Anterior cingulate cortex (tissue), 58 donors: ENCODE measurements around the gene CECR2.
"Not testable (repeated sequence)": the region's sequence is repeated elsewhere in the genome, so short reads cannot be mapped to it uniquely, and the experiment has no call there.

ENCODE experiments used
- DNase-seq, 58 donors: peaks; one replicate each; lab custom pipeline; 2025; lab: John Stamatoyannopoulos, UW

Gene CECR2

DNA sequence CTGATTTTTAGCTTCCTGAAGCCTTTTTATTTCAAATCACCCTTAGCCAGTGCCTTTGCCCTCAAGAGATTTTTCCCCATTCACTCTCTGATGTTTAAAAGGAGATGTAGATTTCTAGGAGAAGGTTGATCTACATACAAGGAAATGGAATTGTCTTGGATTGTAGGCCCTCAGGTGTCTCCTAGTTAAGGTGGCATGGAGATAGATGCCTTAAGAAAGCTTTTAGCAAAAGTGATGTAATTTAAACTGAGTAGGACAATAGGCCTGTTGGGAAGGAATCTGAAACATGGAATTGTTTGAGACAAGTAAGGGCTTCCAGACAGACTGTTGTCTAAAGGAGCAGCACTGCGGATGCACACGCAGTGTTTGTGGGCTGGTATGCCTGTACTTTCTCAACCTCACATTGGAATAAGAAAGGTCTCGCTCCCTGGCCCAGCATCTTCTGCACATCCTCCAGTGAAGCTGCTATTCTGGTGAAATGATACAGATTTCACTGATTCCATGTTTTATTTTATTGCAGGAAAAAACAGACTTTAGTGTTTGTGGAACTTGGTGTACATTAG lies 124.2 kb downstream of the CECR2 start:
- no peak for DNase-seq

- DNase-seq: no peak
Measured at GRCh38 chr22:17496841-17497240, 127.6 kb downstream of the CECR2 start.

DNA sequence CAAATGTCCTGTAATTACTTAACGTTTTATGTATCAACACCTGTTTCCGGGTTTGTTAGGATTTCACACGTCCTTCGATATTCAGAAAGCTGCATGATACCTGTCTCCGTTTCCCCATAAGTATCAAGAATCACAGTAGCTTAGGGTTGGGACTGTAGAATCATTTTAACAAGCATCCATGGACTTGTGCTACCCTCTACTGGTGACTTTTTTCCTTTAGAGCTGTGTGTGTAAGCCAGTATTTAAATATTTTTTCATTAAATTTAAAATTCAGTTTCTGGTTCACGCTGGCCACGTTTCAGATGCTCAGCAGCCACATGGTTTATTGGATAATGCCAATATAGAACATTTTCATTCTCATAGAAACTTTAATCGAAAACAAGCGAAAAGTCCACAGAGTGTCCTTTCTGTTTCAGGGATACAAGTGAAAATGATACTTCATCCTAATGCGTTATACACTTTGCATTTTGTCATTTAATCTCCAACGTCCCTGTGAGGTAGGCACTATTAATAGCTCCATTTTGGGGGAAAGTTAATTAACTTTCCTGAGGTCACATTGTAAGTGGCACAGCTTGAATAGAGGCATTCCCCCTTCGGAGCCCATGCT lies 132.5 kb downstream of the CECR2 start:
- DNase-seq: peak in 12 of 58 donors; percentile 1 to 52 (median 11)

DNA sequence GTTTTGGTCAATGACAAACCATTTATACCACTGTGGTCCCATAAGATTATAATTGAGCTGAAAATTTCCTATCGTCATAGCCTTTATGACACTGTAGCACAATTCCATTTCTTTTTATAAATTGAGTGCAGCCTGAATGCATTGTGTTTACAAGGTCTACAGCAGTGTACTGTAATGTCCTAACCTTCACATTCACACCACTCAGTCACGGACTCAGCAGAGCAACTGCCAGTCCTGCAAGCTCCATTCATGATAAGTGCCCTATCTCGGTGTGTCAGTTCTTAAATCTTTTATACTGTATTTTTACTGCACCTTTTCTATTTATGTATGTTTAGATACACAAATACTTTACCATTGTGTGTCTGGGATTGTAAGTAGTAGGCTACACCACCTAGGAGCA lies 138.8 kb downstream of the CECR2 start:
- no peak for DNase-seq

GRCh38 chr22:17512960-17513359 lies 143.7 kb downstream of the CECR2 start:
- DNase-seq: no peak

GRCh38 chr22:17513612-17514011 lies 144.4 kb downstream of the CECR2 start:
- no peak for DNase-seq

DNA sequence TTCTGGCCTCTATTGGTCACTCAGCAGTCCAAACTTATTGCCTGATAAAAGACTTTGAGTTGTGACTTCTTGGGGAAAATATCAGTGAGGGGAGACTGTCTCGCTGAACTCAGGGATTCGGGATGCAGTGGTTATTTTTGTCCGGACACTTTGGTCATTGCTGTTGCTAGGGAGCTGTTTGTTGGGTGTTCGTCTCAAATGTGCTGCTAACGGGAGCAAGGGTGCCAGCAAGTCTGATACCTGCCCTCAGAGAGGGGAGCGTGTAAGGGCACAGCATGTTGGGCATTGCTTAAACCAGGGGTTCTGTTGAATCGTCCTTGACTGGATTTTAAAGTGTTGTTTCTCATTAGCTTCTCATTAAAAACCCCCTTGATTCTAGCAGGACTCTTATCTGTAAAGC lies 144.8 kb downstream of the CECR2 start:
- DNase-seq: no peak

DNA sequence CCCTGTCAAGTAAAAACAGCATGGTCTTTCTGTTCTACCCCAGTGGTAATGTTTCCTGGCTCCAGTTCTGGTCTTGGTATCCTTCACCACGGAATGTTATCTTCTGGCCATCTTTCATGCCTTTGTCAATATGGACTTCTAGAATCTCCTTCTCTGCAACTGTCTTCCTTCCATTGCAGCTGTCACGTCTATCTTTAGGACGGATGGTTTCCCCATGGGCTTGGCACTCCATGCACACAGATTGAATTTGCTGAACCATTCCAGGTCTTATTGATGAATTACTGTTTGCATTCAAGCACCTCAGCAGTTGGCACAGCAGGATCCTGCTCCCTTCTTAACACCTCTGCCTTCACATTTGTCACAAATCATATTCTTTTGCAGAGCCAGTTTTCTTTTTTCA lies 149.1 kb downstream of the CECR2 start:
- DNase-seq: no peak

GRCh38 chr22:17521971-17522370 lies 152.7 kb downstream of the CECR2 start:
- DNase-seq: not testable (repeated sequence)

DNA sequence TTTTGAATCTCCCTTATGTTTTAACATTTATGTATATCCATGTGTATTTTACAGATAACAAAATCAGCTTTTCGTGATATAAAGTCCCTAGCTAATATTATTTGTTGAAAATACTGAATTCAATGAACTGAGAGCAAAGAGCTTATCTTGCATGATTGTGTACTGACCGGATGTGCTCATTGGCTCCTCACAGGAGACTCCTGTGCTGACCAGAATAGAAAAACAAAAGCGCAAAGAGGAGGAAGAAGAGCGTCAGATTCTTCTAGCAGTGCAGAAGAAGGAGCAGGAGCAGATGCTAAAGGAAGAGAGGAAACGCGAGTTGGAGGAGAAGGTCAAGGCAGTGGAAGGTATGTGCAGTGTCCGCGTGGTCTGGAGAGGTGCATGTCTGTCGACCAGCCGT lies 154.7 kb downstream of the CECR2 start:
- DNase-seq: no peak

DNA sequence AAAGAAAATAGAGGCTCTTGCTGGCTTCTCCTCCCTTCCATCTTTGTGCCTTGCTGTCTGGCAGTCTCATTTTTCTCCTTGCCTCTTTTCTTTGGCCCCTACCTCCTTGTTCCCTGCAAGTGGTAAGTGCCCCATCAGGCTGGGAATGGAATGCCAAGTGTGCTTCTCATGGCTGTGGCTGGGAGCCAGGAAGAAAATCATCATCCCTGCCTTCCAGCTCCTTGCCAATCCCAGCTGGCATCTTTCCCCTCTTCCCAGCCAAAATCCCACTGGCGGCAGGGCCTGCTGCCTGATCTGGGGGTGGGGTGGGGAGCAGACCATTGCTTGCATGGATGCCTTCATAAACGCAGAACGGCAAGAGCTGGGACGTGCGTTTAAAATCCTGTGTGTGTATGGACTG lies 167.0 kb downstream of the CECR2 start:
- peak in 53 of 58 donors; percentile 11 to 85 (median 58) for DNase-seq

- DNase-seq: no peak
Measured at GRCh38 chr22:17537155-17537554, 167.9 kb downstream of the CECR2 start.

DNA sequence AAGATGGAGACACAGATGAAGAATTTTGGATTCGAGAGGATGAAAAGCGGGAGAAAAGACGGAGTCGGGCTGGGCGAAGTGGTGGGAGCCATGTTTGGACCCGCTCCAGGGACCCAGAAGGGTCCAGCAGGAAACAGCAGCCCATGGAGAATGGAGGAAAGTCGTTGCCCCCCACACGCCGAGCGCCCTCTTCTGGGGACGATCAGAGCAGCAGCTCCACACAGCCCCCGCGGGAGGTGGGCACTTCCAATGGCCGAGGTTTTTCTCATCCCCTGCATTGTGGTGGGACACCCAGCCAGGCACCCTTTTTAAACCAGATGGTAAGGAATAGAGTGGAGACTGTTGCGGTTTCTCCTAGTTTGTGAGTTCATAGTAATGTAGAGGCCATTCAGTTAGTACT lies 171.2 kb downstream of the CECR2 start:
- no peak for DNase-seq

GRCh38 chr22:17541476-17541875 lies 172.2 kb downstream of the CECR2 start:
- no peak for DNase-seq

- DNase-seq: no peak
Measured at GRCh38 chr22:17542452-17542851, 173.2 kb downstream of the CECR2 start.

GRCh38 chr22:17548010-17548755 lies 178.9 kb downstream of the CECR2 start:
- no peak for DNase-seq

DNA sequence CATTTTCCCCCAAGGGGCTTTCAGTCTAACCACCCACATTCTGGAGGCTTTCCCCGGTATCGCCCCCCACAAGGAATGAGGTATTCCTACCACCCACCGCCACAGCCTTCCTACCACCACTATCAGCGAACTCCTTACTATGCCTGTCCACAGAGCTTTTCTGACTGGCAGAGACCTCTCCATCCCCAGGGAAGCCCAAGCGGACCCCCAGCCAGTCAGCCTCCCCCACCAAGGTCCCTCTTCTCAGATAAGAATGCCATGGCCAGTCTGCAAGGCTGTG lies 179.4 kb downstream of the CECR2 start:
- no peak for DNase-seq

GRCh38 chr22:17549183-17549582 lies 179.9 kb downstream of the CECR2 start:
- DNase-seq: no peak

GRCh38 chr22:17549655-17550054 lies 180.4 kb downstream of the CECR2 start:
- no peak for DNase-seq

- no peak for DNase-seq
Measured at GRCh38 chr22:17552737-17553136, 183.5 kb downstream of the CECR2 start.

GRCh38 chr22:17554814-17555213 lies 185.6 kb downstream of the CECR2 start:
- DNase-seq: no peak

DNA sequence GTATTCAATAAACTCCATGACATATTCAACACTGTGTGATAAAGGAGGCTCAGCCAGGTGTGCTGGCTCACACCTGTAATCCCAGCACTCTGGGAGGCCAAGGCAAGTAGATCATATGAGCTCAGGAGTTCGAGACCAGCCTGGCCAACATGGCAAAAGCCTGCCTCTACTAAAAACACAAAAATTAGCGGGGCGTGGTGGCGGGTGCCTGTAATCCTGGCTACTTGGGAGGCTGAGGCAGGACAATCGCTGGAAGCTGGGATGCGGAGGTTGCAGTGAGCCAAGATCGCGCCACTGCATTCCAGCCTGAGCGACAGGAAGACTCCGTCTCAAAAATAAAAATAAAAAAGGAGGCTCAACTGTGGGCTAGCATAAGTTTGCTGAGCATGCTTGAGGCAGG lies 189.9 kb downstream of the CECR2 start:
- no peak for DNase-seq
